GM19328 (cell line): ENCODE measurements around the gene RNF34.
A peak's percentile ranks its signal among the peaks of the same experiment; 100 is the strongest.
"Not testable (repeated sequence)": the region's sequence is repeated elsewhere in the genome, so short reads cannot be mapped to it uniquely, and the experiment has no call there.

Experiments used
- ATAC-seq: cut with Tn5 transposase; IDR thresholded peaks from one replicate; pipeline ENCODE4 v1.9.1; 2021; ENCODE audit warnings: mild to moderate bottlenecking, moderate library complexity; ENCODE audit not compliant: unreplicated experiment

The RNF34 gene

GRCh38 chr12:121399391-121400331 lies at the start of gene RNF34:
Gene RNF34 (plus strand): TSS chr12:121400118. CDS start chr12:121400213, 95 bp downstream.
- ATAC-seq = peak; percentile 90

DNA sequence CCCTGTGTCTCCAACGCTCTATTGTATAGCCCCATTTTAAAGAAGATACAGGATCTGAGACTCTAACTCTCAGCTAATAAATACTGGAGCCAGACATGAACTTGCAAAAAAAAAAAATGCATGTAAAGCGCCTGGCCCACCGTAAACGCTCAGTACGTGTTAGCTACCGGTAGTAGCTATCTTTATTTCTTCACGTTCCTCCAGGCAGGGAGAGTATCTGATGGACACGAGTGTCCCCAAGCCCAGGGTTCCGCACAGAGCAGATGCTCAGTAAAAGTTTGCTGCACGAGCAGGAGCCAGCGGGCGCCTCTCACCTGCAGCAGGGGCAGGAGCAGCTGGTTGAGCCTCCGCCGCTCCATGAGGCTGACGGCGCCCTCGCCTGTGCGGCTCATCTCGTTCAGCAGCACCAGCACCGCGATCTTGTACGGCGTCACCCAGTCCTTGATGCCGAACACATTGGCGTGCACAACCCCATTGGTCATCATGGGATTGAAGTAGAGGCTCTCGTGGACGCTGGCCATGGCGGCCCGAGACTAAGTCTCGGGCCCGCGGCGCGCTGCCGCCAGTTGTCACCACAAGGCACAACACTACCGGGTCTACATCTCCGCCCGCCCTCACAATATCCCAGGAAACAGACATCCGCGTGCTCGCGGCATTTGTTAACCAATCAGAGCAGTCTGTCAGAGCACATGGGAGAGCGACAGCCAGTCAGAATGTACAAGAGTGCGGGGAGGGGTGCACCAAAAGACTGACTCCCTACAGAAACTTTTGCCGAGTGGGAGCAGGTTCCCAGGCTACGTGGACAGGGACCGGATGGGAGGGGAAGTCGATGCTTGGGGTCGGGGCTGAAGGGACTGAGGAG lies 47.9 kb upstream of the RNF34 start, which contains the start of gene ANAPC5:
TSS of gene ANAPC5 (minus strand) at position 592 of the 862 bp plus-strand sequence. CDS start at position 521, 71 bp downstream.
- peak; percentile 98 for ATAC-seq

- ATAC-seq = peak; percentile 17
Observed at GRCh38 chr12:121352682-121353018, 47.3 kb upstream of the RNF34 start.

GRCh38 chr12:121355818-121356217 lies 44.1 kb upstream of the RNF34 start:
- no peak for ATAC-seq

- ATAC-seq = no peak
Observed at GRCh38 chr12:121356657-121357056, 43.3 kb upstream of the RNF34 start.

DNA sequence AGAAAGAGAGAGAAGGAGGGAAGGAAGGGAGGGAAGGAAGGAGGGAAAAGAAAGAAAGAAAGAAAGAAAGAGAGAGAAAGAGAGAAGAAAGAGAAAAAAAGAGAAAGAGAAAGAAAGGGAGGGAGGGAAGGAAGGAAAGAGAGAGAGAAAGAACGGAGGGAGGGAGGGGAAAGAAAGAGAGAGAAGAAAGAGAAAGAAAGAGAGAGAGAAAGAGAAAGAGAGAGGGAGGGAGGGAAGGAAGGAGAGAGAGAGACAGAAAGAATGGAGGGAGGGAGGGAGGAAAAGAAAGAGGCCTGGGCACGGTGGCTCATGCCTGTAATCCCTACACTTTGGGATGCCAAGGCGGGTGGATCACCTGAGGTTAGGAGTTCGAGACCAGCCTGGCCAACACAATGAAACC lies 42.6 kb upstream of the RNF34 start:
- no peak for ATAC-seq

DNA sequence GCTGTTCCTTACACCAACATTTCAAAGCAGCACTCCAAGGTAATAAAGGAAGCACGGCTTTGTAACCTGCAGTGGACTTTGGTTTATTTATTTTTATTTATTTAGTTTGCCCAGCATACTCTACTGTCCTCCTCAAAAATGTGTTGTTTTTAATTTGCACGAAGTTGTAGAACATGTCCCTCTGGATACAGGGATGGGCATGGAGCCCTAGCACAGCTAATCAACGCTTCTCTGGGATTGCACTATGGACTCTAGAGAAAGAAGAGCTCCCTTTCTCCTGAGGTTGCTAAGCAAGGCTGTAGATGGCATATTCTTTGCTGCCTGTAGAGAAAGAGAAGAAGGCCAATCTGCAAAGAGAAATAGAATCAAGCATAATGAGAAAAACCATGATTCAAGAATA lies 41.8 kb upstream of the RNF34 start:
- ATAC-seq = no peak

DNA sequence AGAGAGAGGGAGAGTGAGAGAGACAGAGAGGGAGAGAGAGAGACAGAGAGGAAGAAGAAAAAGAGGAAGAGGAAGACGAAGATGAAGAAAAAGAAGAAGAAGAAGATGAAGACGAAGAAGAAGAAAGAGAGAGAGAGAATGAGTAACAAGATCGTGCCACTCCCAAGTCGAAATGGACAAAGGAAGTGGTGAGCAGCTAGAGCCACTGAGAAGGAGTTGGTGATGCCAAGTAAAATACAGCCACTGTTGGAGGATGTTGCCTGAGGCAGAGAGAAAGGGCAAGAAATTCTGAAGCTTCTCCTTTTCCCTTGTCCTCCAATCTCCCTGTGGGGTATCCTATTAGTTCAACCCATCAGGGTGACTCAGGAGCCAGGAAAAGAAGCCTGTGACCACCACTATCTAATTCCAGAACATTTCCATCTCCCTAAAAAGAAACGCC lies 35.2 kb upstream of the RNF34 start:
- no peak for ATAC-seq

DNA sequence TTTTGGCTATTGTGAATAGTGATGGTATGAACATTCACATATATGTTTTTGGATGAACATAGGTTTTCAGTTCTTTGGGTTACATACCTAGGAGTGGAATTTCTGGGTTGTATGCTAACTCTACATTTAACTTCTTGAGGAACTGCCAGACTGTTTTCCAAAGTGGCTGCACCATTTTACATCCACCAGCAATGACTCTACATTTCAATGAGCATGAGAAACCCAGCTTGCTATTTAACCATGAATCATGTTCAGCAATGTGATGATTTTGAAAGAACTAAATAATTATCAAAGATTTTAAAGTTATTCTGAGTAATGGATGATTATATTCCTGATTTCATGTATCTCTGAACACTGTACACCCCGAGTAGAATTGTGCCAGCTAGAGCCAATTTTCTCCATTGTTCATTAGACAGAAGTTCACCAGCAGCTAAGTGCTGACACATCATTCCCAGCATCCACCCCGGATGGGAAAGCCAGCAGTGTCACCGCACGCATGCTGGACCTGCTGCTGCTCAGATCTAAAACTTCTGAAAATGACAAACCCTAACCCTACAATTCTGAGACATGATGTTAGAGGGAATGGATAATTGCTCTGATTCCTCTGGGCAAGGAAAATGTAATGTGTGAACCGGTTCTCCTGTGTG lies 34.4 kb upstream of the RNF34 start:
- ATAC-seq = no peak

GRCh38 chr12:121366063-121366459 lies 33.9 kb upstream of the RNF34 start:
- no peak for ATAC-seq

DNA sequence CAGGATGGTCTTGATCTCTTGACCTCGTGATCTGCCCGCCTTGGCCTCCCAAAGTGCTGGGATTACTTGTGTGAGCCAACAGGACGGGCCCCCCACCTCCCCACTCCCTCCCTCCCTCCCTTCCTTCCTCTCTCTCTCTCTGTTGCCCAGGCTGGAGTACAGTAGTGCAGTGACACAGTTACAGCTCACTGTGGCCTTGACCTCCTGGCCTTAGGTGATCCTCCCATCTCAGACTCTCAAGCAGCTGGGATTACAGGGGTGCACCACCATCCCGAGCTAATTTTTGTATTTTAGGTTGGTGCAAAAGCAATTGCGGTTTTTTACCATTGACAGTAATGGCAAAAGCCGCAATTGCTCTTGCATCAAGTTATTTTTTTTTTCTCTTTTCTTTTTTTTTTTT lies 28.5 kb upstream of the RNF34 start:
- no peak for ATAC-seq

DNA sequence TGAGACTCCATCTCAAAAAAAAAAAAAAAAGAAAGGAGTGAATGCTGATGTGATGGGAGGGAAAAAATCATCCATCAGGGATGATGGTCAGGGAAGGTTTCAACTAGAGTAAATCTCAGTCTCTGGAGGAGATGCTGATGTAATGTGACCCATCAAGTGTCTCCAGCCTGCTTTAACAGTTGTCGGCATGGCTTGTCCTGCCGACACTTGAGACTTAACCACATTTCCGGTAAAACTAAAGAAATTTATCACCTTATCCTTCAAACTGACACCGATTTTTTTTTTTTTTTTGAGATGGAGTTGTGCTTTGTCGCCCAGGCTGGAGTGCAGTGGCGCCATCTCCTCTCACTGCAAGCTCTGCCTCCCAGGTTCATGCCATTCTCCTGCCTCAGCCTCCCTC lies 26.2 kb upstream of the RNF34 start:
- ATAC-seq = no peak

GRCh38 chr12:121374336-121374735 lies 25.6 kb upstream of the RNF34 start:
- not testable (repeated sequence) for ATAC-seq

GRCh38 chr12:121374945-121375584 lies 24.9 kb upstream of the RNF34 start:
- ATAC-seq = not testable (repeated sequence)

DNA sequence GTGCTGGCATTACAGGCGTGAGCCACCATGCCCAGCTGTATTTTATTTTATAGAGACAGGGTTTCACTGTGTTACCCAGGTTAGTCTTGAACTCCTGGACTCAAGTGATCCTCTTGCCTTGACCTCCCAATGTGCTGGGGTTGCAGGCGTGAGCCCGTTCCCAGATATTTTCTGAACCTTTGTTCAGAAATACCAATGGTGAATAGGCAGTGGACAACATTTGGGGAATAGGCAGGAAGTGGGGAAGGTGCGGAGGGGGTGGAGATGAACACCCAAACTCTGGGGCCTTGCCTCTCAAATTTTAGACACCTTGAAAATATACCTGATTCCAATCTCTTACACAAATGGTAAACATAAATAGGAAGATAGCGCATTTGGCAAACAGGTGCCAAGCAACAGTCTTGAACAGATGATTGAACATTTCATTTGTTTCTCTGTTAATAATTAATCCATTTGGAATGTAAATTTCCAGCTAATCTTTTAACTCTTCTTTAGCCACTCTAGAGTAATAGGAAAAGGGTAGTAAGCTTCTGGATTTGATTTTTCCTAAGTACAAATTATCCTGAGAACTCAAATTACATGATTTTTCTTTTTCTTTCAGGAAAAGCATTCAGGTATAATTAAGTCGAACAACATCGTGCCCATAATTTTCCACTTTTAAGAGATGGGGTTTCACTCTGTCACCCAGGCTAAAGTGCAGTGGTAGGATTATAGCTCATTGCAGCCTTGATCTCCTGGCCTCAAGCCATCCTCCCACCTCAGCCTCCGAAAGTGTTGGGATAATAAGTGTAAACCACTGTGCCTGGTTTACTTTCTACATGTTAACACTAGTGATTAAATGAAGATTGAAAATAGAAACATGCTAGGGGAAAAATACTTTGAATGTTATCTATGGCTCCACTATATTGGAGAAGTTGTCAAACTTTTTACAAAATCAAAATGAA lies 22.9 kb upstream of the RNF34 start:
- ATAC-seq = no peak

GRCh38 chr12:121378736-121379135 lies 21.2 kb upstream of the RNF34 start:
- no peak for ATAC-seq

DNA sequence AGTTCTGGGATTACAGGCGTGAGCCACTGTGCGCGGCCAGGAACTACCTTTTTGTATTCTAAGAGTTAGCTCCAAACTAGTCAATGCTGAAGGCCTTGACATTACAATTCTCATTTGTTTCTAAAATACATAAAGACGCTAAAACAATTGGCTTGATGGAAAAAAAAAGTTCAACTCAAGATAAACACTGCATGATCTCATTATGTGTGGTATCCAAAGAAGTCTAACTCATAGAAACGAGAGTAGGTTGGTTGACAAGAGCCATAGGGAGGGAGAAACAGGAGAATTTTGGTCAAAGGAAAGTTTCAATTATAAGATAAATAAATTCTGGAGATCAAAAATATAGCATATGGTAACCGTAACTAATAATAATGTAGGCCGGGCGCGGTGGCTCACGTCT lies 20.0 kb upstream of the RNF34 start:
- ATAC-seq = no peak

- ATAC-seq = no peak
Observed at GRCh38 chr12:121383601-121384021, 16.3 kb upstream of the RNF34 start.

DNA sequence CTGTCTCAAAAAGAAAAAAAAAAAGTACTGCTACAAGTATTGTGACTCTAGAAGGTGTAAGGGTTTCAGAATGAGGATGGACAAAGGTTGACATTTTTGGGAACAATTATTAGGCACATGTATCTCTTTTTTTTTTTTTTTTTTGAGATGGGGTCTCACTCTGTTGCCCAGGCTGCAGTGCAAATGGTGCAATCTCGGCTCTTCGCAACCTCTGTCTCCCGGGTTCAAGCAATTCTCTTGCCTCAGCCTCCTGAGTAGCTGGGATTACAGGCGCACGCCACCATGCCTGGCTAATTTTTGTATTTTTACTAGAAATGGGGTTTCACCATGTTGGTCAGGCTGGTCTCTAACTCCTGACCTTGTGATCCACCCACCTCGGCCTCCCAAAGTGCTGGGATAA lies 15.0 kb upstream of the RNF34 start:
- ATAC-seq = not testable (repeated sequence)
